Mononuclear cell (primary cell): Measurements from ENCODE around the gene PCDH9. TPM values are rescaled to one million over a fixed set of nuclear protein-coding genes. Genes with fewer than 3 reads are reported as not detected.

Source experiments
- H3K27me3 ChIP-seq: 2 replicates; pipeline ENCODE4 v1.6.0; 2011; ENCODE audit warnings: low read length, control low read depth; ENCODE audit not compliant: insufficient read depth
- H3K4me1 ChIP-seq: 2 replicates; pipeline ENCODE4 v1.5.1; 2011; ENCODE audit warnings: mild to moderate bottlenecking, low read length, control low read depth; ENCODE audit not compliant: insufficient read depth
- H3K4me3 ChIP-seq: 2 replicates; pipeline ENCODE4 v1.5.1; 2011; ENCODE audit warnings: mild to moderate bottlenecking, low read length, moderate library complexity
- H3K9me3 ChIP-seq: 2 replicates; pipeline ENCODE4 v1.5.1; 2011; ENCODE audit warnings: low read depth, mild to moderate bottlenecking, control low read depth, low read length
- total RNA-seq: library from RNA; depleted of rRNA; stranded (reverse); fragments of >200 nt; gene quantifications from one replicate; pipeline ENCODE4 v1.2.3, GENCODE V29; 2012

The PCDH9 gene
- total RNA-seq, 1 donor: 1.5 TPM

- H3K9me3 ChIP-seq: no peaks in the 10 kb centered on the region
- no peaks in the 10 kb centered on the region for H3K27me3 ChIP-seq
- no peak overlapping the region for H3K4me3 ChIP-seq
- no peaks in the 10 kb centered on the region for H3K4me1 ChIP-seq
Observed at GRCh38 chr13:66826398-66826797, 403.7 kb downstream of the PCDH9 start.

- H3K4me3 ChIP-seq: no peak overlapping the region
Observed at GRCh38 chr13:66821551-66821950, 408.6 kb downstream of the PCDH9 start.

GRCh38 chr13:66811455-66811854, 418.7 kb downstream of the PCDH9 start:
- Histone ChIP-seq H3K4me3 (no peak overlapping the region), H3K9me3 (no peaks in the 10 kb centered on the region), H3K4me1 (no peaks in the 10 kb centered on the region), H3K27me3 (no peaks in the 10 kb centered on the region)

More at GRCh38 chr13:66821551-66821950, 408.6 kb downstream of the PCDH9 start:
- Histone ChIP-seq H3K27me3 (no peaks in the 10 kb centered on the region), H3K9me3 (no peaks in the 10 kb centered on the region), H3K4me1 (no peaks in the 10 kb centered on the region)

- Histone ChIP-seq H3K9me3 (no peaks in the 10 kb centered on the region), H3K4me1 (no peaks in the 10 kb centered on the region), H3K27me3 (no peaks in the 10 kb centered on the region), H3K4me3 (no peak overlapping the region)
Observed at GRCh38 chr13:66809485-66809884, 420.7 kb downstream of the PCDH9 start.

GRCh38 chr13:66807251-66807650, 422.9 kb downstream of the PCDH9 start:
- H3K9me3 ChIP-seq: no peaks in the 10 kb centered on the region
- no peaks in the 10 kb centered on the region for H3K4me1 ChIP-seq
- H3K4me3 ChIP-seq: no peak overlapping the region
- H3K27me3 ChIP-seq: no peaks in the 10 kb centered on the region

- H3K4me1 ChIP-seq: no peaks in the 10 kb centered on the region
- no peaks in the 10 kb centered on the region for H3K27me3 ChIP-seq
- no peak overlapping the region for H3K4me3 ChIP-seq
- no peaks in the 10 kb centered on the region for H3K9me3 ChIP-seq
Observed at GRCh38 chr13:66805657-66806056, 424.5 kb downstream of the PCDH9 start.

- no peaks in the 10 kb centered on the region for H3K9me3 ChIP-seq
- H3K4me3 ChIP-seq: no peak overlapping the region
- H3K4me1 ChIP-seq: no peaks in the 10 kb centered on the region
- H3K27me3 ChIP-seq: no peaks in the 10 kb centered on the region
Observed at GRCh38 chr13:66803808-66804456, 426.2 kb downstream of the PCDH9 start.

- H3K9me3 ChIP-seq: no peaks in the 10 kb centered on the region
- H3K27me3 ChIP-seq: no peaks in the 10 kb centered on the region
- H3K4me1 ChIP-seq: no peaks in the 10 kb centered on the region
- H3K4me3 ChIP-seq: no peak overlapping the region
Observed at GRCh38 chr13:66803013-66803807, 426.9 kb downstream of the PCDH9 start.

- H3K9me3 ChIP-seq: no peaks in the 10 kb centered on the region
- no peaks in the 10 kb centered on the region for H3K4me1 ChIP-seq
- no peaks in the 10 kb centered on the region for H3K27me3 ChIP-seq
- H3K4me3 ChIP-seq: no peak overlapping the region
Observed at GRCh38 chr13:66795636-66796035, 434.5 kb downstream of the PCDH9 start.

GRCh38 chr13:66794340-66795031, 435.6 kb downstream of the PCDH9 start:
- Histone ChIP-seq H3K9me3 (no peaks in the 10 kb centered on the region), H3K4me3 (no peak overlapping the region), H3K27me3 (no peaks in the 10 kb centered on the region), H3K4me1 (no peaks in the 10 kb centered on the region)

GRCh38 chr13:66790861-66791260, 439.3 kb downstream of the PCDH9 start:
- no peaks in the 10 kb centered on the region for H3K27me3 ChIP-seq
- no peaks in the 10 kb centered on the region for H3K4me1 ChIP-seq
- H3K4me3 ChIP-seq: no peak overlapping the region
- H3K9me3 ChIP-seq: no peaks in the 10 kb centered on the region

GRCh38 chr13:66781241-66781640, 448.9 kb downstream of the PCDH9 start:
- Histone ChIP-seq H3K9me3 (no peaks in the 10 kb centered on the region), H3K27me3 (no peaks in the 10 kb centered on the region), H3K4me1 (no peaks in the 10 kb centered on the region), H3K4me3 (no peak overlapping the region)

GRCh38 chr13:66780814-66781213, 449.3 kb downstream of the PCDH9 start:
- H3K27me3 ChIP-seq: no peaks in the 10 kb centered on the region
- no peaks in the 10 kb centered on the region for H3K4me1 ChIP-seq
- H3K4me3 ChIP-seq: no peak overlapping the region

GRCh38 chr13:66778461-66778860, 451.7 kb downstream of the PCDH9 start:
- no peaks in the 10 kb centered on the region for H3K27me3 ChIP-seq
- no peaks in the 10 kb centered on the region for H3K4me1 ChIP-seq
- no peaks in the 10 kb centered on the region for H3K9me3 ChIP-seq
- no peak overlapping the region for H3K4me3 ChIP-seq

More at GRCh38 chr13:66780814-66781213, 449.3 kb downstream of the PCDH9 start:
- H3K9me3 ChIP-seq: no peaks in the 10 kb centered on the region

GRCh38 chr13:66775196-66775595, 454.9 kb downstream of the PCDH9 start:
- H3K4me3 ChIP-seq: no peak overlapping the region
- H3K4me1 ChIP-seq: no peaks in the 10 kb centered on the region
- no peaks in the 10 kb centered on the region for H3K27me3 ChIP-seq
- H3K9me3 ChIP-seq: no peaks in the 10 kb centered on the region
